Heart right ventricle (tissue), 16 donors: ENCODE measurements around the gene TRPV5. TPM values are rescaled to one million over a fixed set of nuclear protein-coding genes. Genes with fewer than 3 reads are reported as not detected.

Experiments
- ATAC-seq, 8 donors: fragments of 200-7000 bp; cut with Tn5 transposase; one replicate each; pipeline ENCODE4 v1.9.1; 2020; ENCODE audit warnings: mild to moderate bottlenecking in 8 of 8, moderate library complexity in 8 of 8, moderate number of reproducible peaks in 1 of 8
- DNase-seq, 2 donors: peaks; one replicate each; pipeline ENCODE4 v3.0.0-alpha.2; 2020
- H3K27ac ChIP-seq, 10 donors: fragments of 200-600 bp; sonication (generic) in 2 of 10; one replicate each; pipeline versions ENCODE4 v1.5.0 to v1.8.0; 2020 to 2022; ENCODE audit warnings: mild to moderate bottlenecking in 3 of 10
- H3K27me3 ChIP-seq, 7 donors: fragments of 200-600 bp; one replicate each; pipeline ENCODE4 v1.8.0; 2021 to 2022; ENCODE audit warnings: mild to moderate bottlenecking in 2 of 7
- H3K36me3 ChIP-seq, 9 donors: fragments of 200-600 bp; sonication (generic) in 1 of 9; one replicate each; pipeline versions ENCODE4 v1.5.0 to v1.8.0; 2020 to 2022; ENCODE audit warnings: mild to moderate bottlenecking in 2 of 9
- H3K4me1 ChIP-seq, 9 donors: fragments of 200-600 bp; sonication (generic) in 1 of 9; one replicate each; pipeline versions ENCODE4 v1.5.0 to v1.8.0; 2020 to 2022; ENCODE audit warnings: mild to moderate bottlenecking in 4 of 9
- H3K4me3 ChIP-seq, 10 donors: fragments of 200-600 bp; sonication (generic) in 2 of 10; one replicate each; pipeline versions ENCODE4 v1.5.0 to v1.8.0; 2020 to 2022; ENCODE audit warnings: mild to moderate bottlenecking in 7 of 10, moderate library complexity in 2 of 10
- H3K9me3 ChIP-seq, 11 donors: fragments of 200-600 bp in 10 of 11; sonication (generic) in 2 of 11; one replicate each; pipeline versions ENCODE4 v1.5.0 to v1.8.0; 2013 to 2022; ENCODE audit warnings: mild to moderate bottlenecking in 2 of 11, control low read depth in 1 of 11, moderate library complexity in 1 of 11
- WGBS, 2 donors: extraction: QIAGEN DNeasy Blood & Tissue Kit; methylation state at CpG; one replicate each; pipeline ENCODE4 v1.1.7; 2013; ENCODE audit warnings: inconsistent platforms in 1 of 2; 5-methylcytosine and 5-hydroxymethylcytosine counted together
- intact Hi-C, 10 donors: fragments of 100-400 bp; cut with DNase I; formaldehyde crosslinking; loops; one replicate each; pipeline versions ENCODE4 v1.11.1 to v1.14.2; 2022
- polyA plus RNA-seq, 2 donors: library from polyadenylated mRNA; stranded (reverse); fragments of 200-250 nt; gene quantifications; one replicate each; pipeline ENCODE4 v1.2.3, GENCODE V29; 2013
- total RNA-seq, 10 donors: library from RNA; stranded (reverse); fragmentation: NEBNext Ultra II Directional in 3 of 10; extraction: Animal tissue kit (Norgen Biotek cat#: 25700) in 3 of 10; gene quantifications; one replicate each; pipeline versions ENCODE4 v1.2.1 to v1.2.4, GENCODE V29; 2021 to 2023
- TF ChIP-seq, protein P1 (sequence below), 9 donors: fragments of 200-600 bp; sonication (generic) in 2 of 9; IDR thresholded peaks; one replicate each; pipeline versions ENCODE4 v1.5.0 to v1.8.0; 2021 to 2022; ENCODE audit warnings: antibody characterized with exemption in 9 of 9, mild to moderate bottlenecking in 5 of 9, moderate library complexity in 1 of 9
- donor health status: Arrhythmogenic right ventricular cardiomyopathy.
- donor health status: ischemic (EF 13 %, LVEDD 7.1; RV severe dilation, severe dysfunction).
- donor health status: healthy with polysubstance abuse.
- donor health status: DM: no; HTN: yes; CAD: no.
- donor health status: DM: no; HTN: no; CAD: no.
- donor health status: ischemic (EF 25% LVEDD 6.9; RV normal size, moderate dysfunction).
- donor health status: ischemic (EF 25% LVEDD 5.7; RV mildly dilated, moderate dysfunction).
- donor health status: healthy.
- donor health status: DM: yes; HTN: yes; CAD: no.
- donor health status: Ischemic cardiomyopathy.
- donor health status: ischemic (EF 35%, LVEDD 5.7; RV mildly dilated, moderate dysfunction).
- donor health status: nonischemic (EF 11% LVEDD 7.7; RV severe dilation, severe dysfunction).
- donor health status: DM: yes; HTN: yes; CAD: no.
- donor health status: PGD.
- donor health status: ischemic (EF 29% LVEDD 5.4; RV normal size, mild dysfunction).
- donor health status: nonischemic (EF 23%, LVEDD 6.1; RV moderate dilation, normal function).

The TRPV5 gene
- total and polyA plus RNA-seq, 12 donors = not detected

GRCh38 chr7:142961595-142961972 is 28.0 kb upstream of the TRPV5 start:
- H3K9me3 ChIP-seq = no peaks in the 10 kb centered on the region
- DNase-seq (no peak), ATAC-seq (no peak)
- no peak overlapping the region for H3K27ac ChIP-seq
- peaks cover 0 to 12% (median 8%) of the 10 kb centered on the region in 7 donors for H3K27me3 ChIP-seq
- TF ChIP-seq, protein P1, sequence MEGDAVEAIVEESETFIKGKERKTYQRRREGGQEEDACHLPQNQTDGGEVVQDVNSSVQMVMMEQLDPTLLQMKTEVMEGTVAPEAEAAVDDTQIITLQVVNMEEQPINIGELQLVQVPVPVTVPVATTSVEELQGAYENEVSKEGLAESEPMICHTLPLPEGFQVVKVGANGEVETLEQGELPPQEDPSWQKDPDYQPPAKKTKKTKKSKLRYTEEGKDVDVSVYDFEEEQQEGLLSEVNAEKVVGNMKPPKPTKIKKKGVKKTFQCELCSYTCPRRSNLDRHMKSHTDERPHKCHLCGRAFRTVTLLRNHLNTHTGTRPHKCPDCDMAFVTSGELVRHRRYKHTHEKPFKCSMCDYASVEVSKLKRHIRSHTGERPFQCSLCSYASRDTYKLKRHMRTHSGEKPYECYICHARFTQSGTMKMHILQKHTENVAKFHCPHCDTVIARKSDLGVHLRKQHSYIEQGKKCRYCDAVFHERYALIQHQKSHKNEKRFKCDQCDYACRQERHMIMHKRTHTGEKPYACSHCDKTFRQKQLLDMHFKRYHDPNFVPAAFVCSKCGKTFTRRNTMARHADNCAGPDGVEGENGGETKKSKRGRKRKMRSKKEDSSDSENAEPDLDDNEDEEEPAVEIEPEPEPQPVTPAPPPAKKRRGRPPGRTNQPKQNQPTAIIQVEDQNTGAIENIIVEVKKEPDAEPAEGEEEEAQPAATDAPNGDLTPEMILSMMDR (IDR thresholded peaks at IDR 0.05) = no peak
- intact Hi-C loops = no loop called here
- no peaks in the 10 kb centered on the region for H3K36me3 ChIP-seq
- 59 to 62% methylated on average over 4 of the region's 4 CpGs for WGBS, 2 donors
- no peaks in the 10 kb centered on the region for H3K4me1 ChIP-seq
- H3K4me3 ChIP-seq = no peak overlapping the region

DNA sequence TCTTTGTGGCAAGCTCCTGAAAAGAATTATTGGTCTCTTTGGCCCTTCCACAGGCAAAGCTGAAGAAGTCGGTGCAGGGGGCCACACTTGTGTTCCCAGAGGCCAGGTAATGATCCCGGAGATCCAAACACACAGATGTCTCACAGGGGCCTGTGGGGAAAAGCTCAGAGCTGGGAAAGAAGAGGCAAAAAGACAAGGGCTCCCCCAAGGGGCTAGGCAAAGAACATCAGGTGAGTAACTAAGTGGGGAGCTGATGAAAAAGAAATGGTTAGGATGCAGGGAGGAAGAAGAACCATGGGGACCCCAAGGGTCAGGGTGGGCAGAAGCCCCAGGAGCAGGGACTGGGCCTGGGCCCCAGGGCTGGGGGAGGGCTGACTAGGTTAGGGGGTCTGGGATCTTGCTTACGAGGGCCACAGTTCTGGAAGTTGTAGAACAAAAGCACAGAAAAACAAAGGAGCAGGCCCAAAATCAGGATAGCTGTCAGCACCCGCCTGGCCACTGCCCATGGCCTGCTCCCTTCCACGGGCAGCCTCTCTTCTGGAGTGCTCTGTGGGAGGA is 27.5 kb upstream of the TRPV5 start:
- DNase-seq (no peak), ATAC-seq (no peak)
- no peaks in the 10 kb centered on the region for H3K36me3 ChIP-seq
- peaks cover 0 to 1% (median 0%) of the 10 kb centered on the region in 11 donors for H3K9me3 ChIP-seq
- no peak overlapping the region for H3K4me3 ChIP-seq
- intact Hi-C loops = no loop called here
- no peak overlapping the region for H3K27ac ChIP-seq
- WGBS, 2 donors = 84 to 87% methylated on average over 5 of the region's 5 CpGs
- TF ChIP-seq, protein P1 (IDR thresholded peaks at IDR 0.05) = peak in 1 of 9 donors; percentile 21
- peaks cover 0 to 12% (median 8%) of the 10 kb centered on the region in 7 donors for H3K27me3 ChIP-seq
- H3K4me1 ChIP-seq = no peaks in the 10 kb centered on the region

GRCh38 chr7:142959202-142959601 is 25.7 kb upstream of the TRPV5 start:
- no peak overlapping the region for H3K4me3 ChIP-seq
- TF ChIP-seq, protein P1 (IDR thresholded peaks at IDR 0.05) = no peak
- no peak overlapping the region for H3K27ac ChIP-seq
- intact Hi-C loops = no loop called here
- H3K36me3 ChIP-seq = no peaks in the 10 kb centered on the region
- H3K9me3 ChIP-seq = peaks cover 0 to 18% (median 12%) of the 10 kb centered on the region in 11 donors
- ATAC-seq (no peak), DNase-seq (no peak)
- peaks cover 0 to 12% (median 7%) of the 10 kb centered on the region in 7 donors for H3K27me3 ChIP-seq
- no peaks in the 10 kb centered on the region for H3K4me1 ChIP-seq

GRCh38 chr7:142957723-142958122 is 24.2 kb upstream of the TRPV5 start:
- TF ChIP-seq, protein P1 (IDR thresholded peaks at IDR 0.05) = no peak
- H3K27me3 ChIP-seq = peaks cover 0 to 12% (median 0%) of the 10 kb centered on the region in 7 donors
- DNase-seq (no peak), ATAC-seq (no peak)
- 59 to 72% methylated on average over 8 of the region's 8 CpGs for WGBS, 2 donors
- H3K36me3 ChIP-seq = no peaks in the 10 kb centered on the region
- H3K4me1 ChIP-seq = no peaks in the 10 kb centered on the region
- peaks cover 0 to 19% (median 12%) of the 10 kb centered on the region in 11 donors for H3K9me3 ChIP-seq
- no peak overlapping the region for H3K27ac ChIP-seq
- H3K4me3 ChIP-seq = no peak overlapping the region
- intact Hi-C loops = no loop called here
